Esophagus muscularis mucosa (tissue), 4 donors: ENCODE measurements around the gene SIPA1L3.

Experiments used
- CTCF ChIP-seq, 3 experiments: fragments of 200-600 bp in 2 of 3; fragments of 450-650 bp in 1 of 3; sonication (generic) in 2 of 3; IDR thresholded peaks; one replicate each; pipeline ENCODE4 v1.5.1; 2017 to 2019; ENCODE audit warnings: antibody characterized with exemption in 3 of 3, mild to moderate bottlenecking in 2 of 3, moderate library complexity in 1 of 3
- EP300 ChIP-seq: sonication (generic); formaldehyde crosslinking; IDR thresholded peaks from one replicate; pipeline ENCODE4 v1.6.1; 2017; ENCODE audit warnings: antibody characterized with exemption
- POLR2A ChIP-seq: fragments of 450-650 bp; IDR thresholded peaks from one replicate; pipeline ENCODE4 v1.6.1; 2017; ENCODE audit warnings: antibody characterized with exemption, moderate library complexity, mild to moderate bottlenecking, low read depth
- POLR2AphosphoS5 ChIP-seq, 2 donors: sonication (generic); formaldehyde crosslinking; IDR thresholded peaks; one replicate each; pipeline ENCODE4 v1.6.1; 2017; ENCODE audit warnings: antibody characterized with exemption in 2 of 2

- TF ChIP-seq CTCF (IDR thresholded peaks at IDR 0.05) (no peak), EP300 (no peak), POLR2AphosphoS5 (IDR thresholded peaks at IDR 0.05) (no peak), POLR2A (no peak)
Observed at GRCh38 chr19:38034492-38034860, 127.5 kb downstream of the SIPA1L3 start.
